OCI-LY3 (cell line): ENCODE data around the gene PDCD6IP.

Experiments used
- EZH2phosphoT487 ChIP-seq: fragments of 200-600 bp; shearing (Covaris generic); IDR thresholded peaks from 2 replicates; pipeline ENCODE4 v1.6.1; 2018; ENCODE audit warnings: antibody characterized with exemption, mixed run types, low read depth
- TF ChIP-seq, protein P1 (sequence below): fragments of 200-600, 300-600 bp; sonication (generic); IDR thresholded peaks from 2 replicates; pipeline ENCODE4 v1.5.1; 2014; ENCODE audit warnings: antibody characterized with exemption, low read length, low read depth

- TF ChIP-seq, protein P1, sequence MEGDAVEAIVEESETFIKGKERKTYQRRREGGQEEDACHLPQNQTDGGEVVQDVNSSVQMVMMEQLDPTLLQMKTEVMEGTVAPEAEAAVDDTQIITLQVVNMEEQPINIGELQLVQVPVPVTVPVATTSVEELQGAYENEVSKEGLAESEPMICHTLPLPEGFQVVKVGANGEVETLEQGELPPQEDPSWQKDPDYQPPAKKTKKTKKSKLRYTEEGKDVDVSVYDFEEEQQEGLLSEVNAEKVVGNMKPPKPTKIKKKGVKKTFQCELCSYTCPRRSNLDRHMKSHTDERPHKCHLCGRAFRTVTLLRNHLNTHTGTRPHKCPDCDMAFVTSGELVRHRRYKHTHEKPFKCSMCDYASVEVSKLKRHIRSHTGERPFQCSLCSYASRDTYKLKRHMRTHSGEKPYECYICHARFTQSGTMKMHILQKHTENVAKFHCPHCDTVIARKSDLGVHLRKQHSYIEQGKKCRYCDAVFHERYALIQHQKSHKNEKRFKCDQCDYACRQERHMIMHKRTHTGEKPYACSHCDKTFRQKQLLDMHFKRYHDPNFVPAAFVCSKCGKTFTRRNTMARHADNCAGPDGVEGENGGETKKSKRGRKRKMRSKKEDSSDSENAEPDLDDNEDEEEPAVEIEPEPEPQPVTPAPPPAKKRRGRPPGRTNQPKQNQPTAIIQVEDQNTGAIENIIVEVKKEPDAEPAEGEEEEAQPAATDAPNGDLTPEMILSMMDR, result no peak
- TF ChIP-seq EZH2phosphoT487, result no peak
Observed at GRCh38 chr3:33789183-33789954, 9.1 kb upstream of the PDCD6IP start.
